Common myeloid progenitor, CD34-positive (primary cell): ENCODE results near the gene ADK.
"Not testable (repeated sequence)": the region's sequence is repeated elsewhere in the genome, so short reads cannot be mapped to it uniquely, and the experiment has no call there.

ENCODE experiments used
- CTCF ChIA-PET: fragments of 350-600 bp; sonication (Branson Sonifier 250); formaldehyde crosslinking; loops from one replicate; lab custom pipeline; 2021; ENCODE audit warnings: antibody characterized with exemption; lab: Charles Lee
- POLR2A ChIA-PET: fragments of 350-600 bp; sonication (Branson Sonifier 250); formaldehyde crosslinking; loops from one replicate; lab custom pipeline; 2021; ENCODE audit warnings: antibody characterized with exemption; lab: Charles Lee
- DNase-seq, 3 donors: peaks; one replicate each; pipeline versions ENCODE4 v3.0.0 to v3.0.0-alpha.2; 2013
- H3K27ac ChIP-seq, 2 experiments: 1 replicate in 1 of 2; 2 replicates in 1 of 2; pipeline ENCODE4 v1.7.0; 2013; ENCODE audit warnings: inconsistent platforms in 2 of 2, low read length in 2 of 2, mild to moderate bottlenecking in 2 of 2, low read depth in 1 of 2, moderate library complexity in 1 of 2; ENCODE audit not compliant: severe bottlenecking in 2 of 2, insufficient read depth in 1 of 2, poor library complexity in 1 of 2
- H3K27me3 ChIP-seq, 5 experiments: replicated peaks in 2 of 5; 1 replicate in 3 of 5; 2 replicates in 2 of 5; pipeline versions ENCODE4 v1.6.1 to v1.7.0; 2013; ENCODE audit warnings: low read length in 4 of 5, mild to moderate bottlenecking in 2 of 5, moderate library complexity in 2 of 5, inconsistent platforms in 1 of 5; ENCODE audit not compliant: insufficient read depth in 5 of 5, control insufficient read depth in 4 of 5
- H3K36me3 ChIP-seq, 4 experiments: 1 replicate in 2 of 4; 2 replicates in 2 of 4; pipeline versions ENCODE4 v1.6.1 to v1.7.0; 2013; ENCODE audit warnings: low read length in 3 of 4, control low read depth in 1 of 4, mild to moderate bottlenecking in 1 of 4; ENCODE audit not compliant: control insufficient read depth in 4 of 4, insufficient read depth in 4 of 4
- H3K4me1 ChIP-seq, 4 experiments: 1 replicate in 3 of 4; 2 replicates in 1 of 4; pipeline versions ENCODE4 v1.6.1 to v1.7.1; 2013; ENCODE audit warnings: low read length in 3 of 4, mild to moderate bottlenecking in 3 of 4, control low read depth in 1 of 4, inconsistent platforms in 1 of 4, moderate library complexity in 1 of 4; ENCODE audit not compliant: control insufficient read depth in 4 of 4, insufficient read depth in 4 of 4; ENCODE audit errors: control extremely low read depth in 1 of 4
- H3K4me3 ChIP-seq, 7 experiments: 1 replicate in 4 of 7; 2 replicates in 3 of 7; pipeline versions ENCODE4 v1.5.1 to v1.7.0; 2013; ENCODE audit warnings: mild to moderate bottlenecking in 7 of 7, low read length in 6 of 7, moderate library complexity in 6 of 7, inconsistent platforms in 2 of 7, low read depth in 2 of 7, control low read depth in 1 of 7; ENCODE audit not compliant: insufficient read depth in 4 of 7, control insufficient read depth in 1 of 7; ENCODE audit errors: extremely low read depth in 1 of 7
- H3K9me3 ChIP-seq, 5 experiments: 1 replicate in 4 of 5; 2 replicates in 1 of 5; pipeline versions ENCODE4 v1.6.1 to v1.7.1; 2013; ENCODE audit warnings: low read length in 4 of 5, mild to moderate bottlenecking in 2 of 5, inconsistent platforms in 1 of 5, low read depth in 1 of 5, moderate library complexity in 1 of 5; ENCODE audit not compliant: control insufficient read depth in 4 of 5, insufficient read depth in 2 of 5; ENCODE audit errors: control extremely low read depth in 1 of 5
- WGBS: methylation state at CpG from one replicate; pipeline ENCODE4 v1.1.5; 2013; ENCODE audit not compliant: insufficient coverage; 5-methylcytosine and 5-hydroxymethylcytosine counted together

ADK gene

GRCh38 chr10:74573497-74573896 lies 422.5 kb downstream of the ADK start:
- whole genome bisulfite sequencing, result no CpG with 5 or more reads among the region's 12 CpGs
- H3K36me3 ChIP-seq, CTCF ChIA-PET, H3K27me3 ChIP-seq, H3K27ac ChIP-seq, DNase-seq, H3K9me3 ChIP-seq, H3K4me3 ChIP-seq, POLR2A ChIA-PET, H3K4me1 ChIP-seq: not testable (repeated sequence)

- ChIA-PET POLR2A (no interaction called here), CTCF (no interaction called here)
- no peaks in the 10 kb centered on the region for H3K4me1 ChIP-seq
- no peak overlapping the region for H3K4me3 ChIP-seq
- no peaks in the 10 kb centered on the region for H3K27me3 ChIP-seq
- no peak overlapping the region for H3K27ac ChIP-seq
- H3K36me3 ChIP-seq, result peaks cover 0 to 2% (median 0%) of the 10 kb centered on the region in 4 experiments
- H3K9me3 ChIP-seq, result peaks cover 0 to 8% (median 0%) of the 10 kb centered on the region in 5 experiments
- DNase-seq, result no peak
- 96% methylated on average over 2 of the region's 3 CpGs for WGBS
Measured at GRCh38 chr10:74575191-74575720, 424.2 kb downstream of the ADK start.

DNA sequence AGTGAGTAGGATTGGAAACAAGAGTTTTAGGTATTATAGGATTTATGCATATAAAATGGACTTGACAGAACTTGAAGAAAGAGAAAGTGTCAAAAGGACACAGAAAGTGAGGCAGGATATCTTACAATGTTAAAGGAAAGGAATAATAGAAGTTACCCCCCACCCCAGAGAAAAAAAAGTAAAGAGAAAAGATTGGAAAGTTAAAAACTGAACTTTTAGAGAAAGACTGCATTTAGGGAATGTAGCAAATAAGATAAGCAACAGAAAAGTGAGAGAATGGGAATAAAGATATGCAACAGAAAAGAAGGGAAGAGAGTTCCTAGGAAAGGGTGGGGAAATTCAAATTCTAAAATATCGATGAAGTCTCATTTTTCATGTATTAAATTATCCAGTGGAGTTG lies 424.9 kb downstream of the ADK start:
- CTCF ChIA-PET, result no interaction called here
- Histone ChIP-seq H3K27ac (no peak overlapping the region), H3K27me3 (no peaks in the 10 kb centered on the region), H3K4me3 (no peak overlapping the region), H3K36me3 (peaks cover 0 to 2% (median 0%) of the 10 kb centered on the region in 4 experiments), H3K4me1 (no peaks in the 10 kb centered on the region), H3K9me3 (peaks cover 0 to 8% (median 0%) of the 10 kb centered on the region in 5 experiments)
- WGBS, result no CpG with 5 or more reads among the region's 1 CpG
- POLR2A ChIA-PET, result no interaction called here
- DNase-seq, result no peak

- no peaks in the 10 kb centered on the region for H3K27me3 ChIP-seq
- peaks cover 0 to 2% (median 0%) of the 10 kb centered on the region in 4 experiments for H3K36me3 ChIP-seq
- DNase-seq, result no peak
- ChIA-PET CTCF (no interaction called here), POLR2A (no interaction called here)
- 100% methylated on average over 2 of the region's 3 CpGs for WGBS
- H3K4me3 ChIP-seq, result no peak overlapping the region
- H3K27ac ChIP-seq, result no peak overlapping the region
- H3K9me3 ChIP-seq, result peaks cover 0 to 8% (median 0%) of the 10 kb centered on the region in 5 experiments
- H3K4me1 ChIP-seq, result no peaks in the 10 kb centered on the region
Measured at GRCh38 chr10:74576586-74576985, 425.6 kb downstream of the ADK start.

DNA sequence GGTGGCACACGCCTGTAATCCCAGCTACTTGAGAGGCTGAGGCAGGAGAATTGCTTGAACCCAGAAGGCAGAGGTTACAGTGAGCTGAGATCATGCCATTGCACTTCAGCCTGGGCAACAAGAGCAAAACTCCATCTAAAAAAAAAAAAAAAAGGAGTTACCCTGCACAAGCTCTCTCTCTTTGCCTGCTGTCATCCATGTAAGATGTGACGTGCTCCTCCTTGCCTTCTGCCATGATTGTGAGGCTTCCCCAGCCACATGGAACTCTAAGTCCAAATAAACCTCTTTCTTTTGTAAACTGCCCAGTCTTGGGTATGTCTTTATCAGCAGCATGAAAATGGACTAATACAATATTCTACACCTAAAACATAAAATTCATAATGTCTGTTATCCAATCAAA lies 429.4 kb downstream of the ADK start:
- H3K9me3 ChIP-seq, H3K27ac ChIP-seq, DNase-seq, H3K4me1 ChIP-seq, H3K4me3 ChIP-seq, H3K36me3 ChIP-seq, POLR2A ChIA-PET, H3K27me3 ChIP-seq: not testable (repeated sequence)
- WGBS, result 80% methylated on average over 1 of the region's 2 CpGs
- CTCF ChIA-PET, result interaction anchor here (1.0 kb wide), 1 partner anchor 12 kb away, joined by 3 read pairs; no protein-coding TSS in a partner anchor

GRCh38 chr10:74582566-74582965 lies 431.5 kb downstream of the ADK start:
- Histone ChIP-seq H3K27ac (no peak overlapping the region), H3K27me3 (no peaks in the 10 kb centered on the region), H3K9me3 (peaks cover 0 to 3% (median 0%) of the 10 kb centered on the region in 5 experiments), H3K36me3 (peaks cover 0 to 2% (median 0%) of the 10 kb centered on the region in 4 experiments), H3K4me3 (no peak overlapping the region), H3K4me1 (peaks cover 5 to 18% (median 12%) of the 10 kb centered on the region in 4 experiments)
- whole genome bisulfite sequencing, result no CpG with 5 or more reads among the region's 1 CpG
- ChIA-PET POLR2A (no interaction called here), CTCF (no interaction called here)
- no peak for DNase-seq

GRCh38 chr10:74585231-74586087 lies 434.4 kb downstream of the ADK start:
- Histone ChIP-seq H3K9me3 (no peaks in the 10 kb centered on the region), H3K27ac (peak overlapping the region; percentile 52 to 79), H3K27me3 (no peaks in the 10 kb centered on the region), H3K4me1 (peaks cover 15 to 36% (median 21%) of the 10 kb centered on the region in 4 experiments), H3K4me3 (peak overlapping the region in 6 of 7 experiments; percentile 5 to 67 (median 36)), H3K36me3 (no peaks in the 10 kb centered on the region)
- WGBS, result 10% methylated on average over 6 of the region's 8 CpGs
- POLR2A ChIA-PET, result no interaction called here
- CTCF ChIA-PET, result interaction anchor here (0.6 to 1.1 kb wide), 3 partner anchors 34 to 436 kb away, joined by 3 read pairs; no protein-coding TSS in a partner anchor
- peak in 2 of 3 donors; percentile 63 to 71 for DNase-seq
